Endothelial cell (in vitro differentiated cells): ENCODE data around the gene AKAP13. TPM values are rescaled to one million over a fixed set of nuclear protein-coding genes. Genes with fewer than 3 reads are reported as not detected.
A peak's percentile ranks its signal among the peaks of the same experiment; 100 is the strongest.

Experiments used
- DNase-seq: peaks from one replicate; pipeline ENCODE4 v3.0.0; 2021; ENCODE audit warnings: low spot score
- H3K27ac Mint-ChIP-seq: one replicate; pipeline ENCODE4 v1.8.0; 2021; ENCODE audit warnings: mixed read lengths, inconsistent platforms; ENCODE audit not compliant: unreplicated experiment
- H3K27me3 Mint-ChIP-seq: one replicate; pipeline ENCODE4 v1.8.0; 2021; ENCODE audit warnings: mild to moderate bottlenecking, moderate library complexity, mixed read lengths, inconsistent platforms; ENCODE audit not compliant: unreplicated experiment
- H3K36me3 Mint-ChIP-seq: one replicate; pipeline ENCODE4 v1.8.0; 2021; ENCODE audit warnings: mild to moderate bottlenecking, low read depth, mixed read lengths, inconsistent platforms; ENCODE audit not compliant: unreplicated experiment
- H3K4me1 Mint-ChIP-seq: one replicate; pipeline ENCODE4 v1.8.0; 2021; ENCODE audit warnings: mild to moderate bottlenecking, mixed read lengths, inconsistent platforms; ENCODE audit not compliant: unreplicated experiment
- H3K4me3 Mint-ChIP-seq: one replicate; pipeline ENCODE4 v1.8.0; 2021; ENCODE audit warnings: mild to moderate bottlenecking, mixed read lengths, inconsistent platforms; ENCODE audit not compliant: unreplicated experiment
- H3K9me3 Mint-ChIP-seq: one replicate; pipeline ENCODE4 v1.8.0; 2021; ENCODE audit warnings: mixed read lengths, inconsistent platforms; ENCODE audit not compliant: unreplicated experiment
- total RNA-seq: library from RNA; stranded (reverse); fragmentation: NEBNext Ultra II Directional; extraction: Animal tissue kit (Norgen Biotek cat#: 25700); gene quantifications from one replicate; pipeline ENCODE4 v1.2.1, GENCODE V29; 2021; ENCODE audit not compliant: unreplicated experiment
- TF ChIP-seq, protein P1 (sequence below): fragments of 200-600 bp; sonication (generic); IDR thresholded peaks from one replicate; pipeline ENCODE4 v1.5.0; 2021; ENCODE audit warnings: antibody characterized with exemption; ENCODE audit not compliant: unreplicated experiment

AKAP13 gene
- total RNA-seq, 1 donor from 2014 or later = 249 TPM

DNA sequence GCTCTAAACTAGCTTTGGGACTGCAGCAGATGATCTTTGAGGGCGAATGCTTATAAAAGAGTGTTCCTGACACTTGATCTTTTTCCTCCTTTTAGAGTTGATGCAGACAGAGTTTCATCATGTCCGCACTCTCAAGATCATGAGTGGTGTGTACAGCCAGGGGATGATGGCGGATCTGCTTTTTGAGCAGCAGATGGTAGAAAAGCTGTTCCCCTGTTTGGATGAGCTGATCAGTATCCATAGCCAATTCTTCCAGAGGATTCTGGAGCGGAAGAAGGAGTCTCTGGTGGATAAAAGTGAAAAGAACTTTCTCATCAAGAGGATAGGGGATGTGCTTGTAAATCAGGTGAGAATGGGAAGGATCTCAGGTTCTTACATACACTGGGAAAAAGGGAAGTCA lies 338.6 kb downstream of the AKAP13 start:
- H3K36me3 Mint-ChIP-seq = peaks cover 51% of the 10 kb centered on the region
- no peaks in the 10 kb centered on the region for H3K4me1 Mint-ChIP-seq
- H3K27ac Mint-ChIP-seq = no peak overlapping the region
- no peaks in the 10 kb centered on the region for H3K27me3 Mint-ChIP-seq
- H3K4me3 Mint-ChIP-seq = peak overlapping the region; percentile 64
- TF ChIP-seq, protein P1, sequence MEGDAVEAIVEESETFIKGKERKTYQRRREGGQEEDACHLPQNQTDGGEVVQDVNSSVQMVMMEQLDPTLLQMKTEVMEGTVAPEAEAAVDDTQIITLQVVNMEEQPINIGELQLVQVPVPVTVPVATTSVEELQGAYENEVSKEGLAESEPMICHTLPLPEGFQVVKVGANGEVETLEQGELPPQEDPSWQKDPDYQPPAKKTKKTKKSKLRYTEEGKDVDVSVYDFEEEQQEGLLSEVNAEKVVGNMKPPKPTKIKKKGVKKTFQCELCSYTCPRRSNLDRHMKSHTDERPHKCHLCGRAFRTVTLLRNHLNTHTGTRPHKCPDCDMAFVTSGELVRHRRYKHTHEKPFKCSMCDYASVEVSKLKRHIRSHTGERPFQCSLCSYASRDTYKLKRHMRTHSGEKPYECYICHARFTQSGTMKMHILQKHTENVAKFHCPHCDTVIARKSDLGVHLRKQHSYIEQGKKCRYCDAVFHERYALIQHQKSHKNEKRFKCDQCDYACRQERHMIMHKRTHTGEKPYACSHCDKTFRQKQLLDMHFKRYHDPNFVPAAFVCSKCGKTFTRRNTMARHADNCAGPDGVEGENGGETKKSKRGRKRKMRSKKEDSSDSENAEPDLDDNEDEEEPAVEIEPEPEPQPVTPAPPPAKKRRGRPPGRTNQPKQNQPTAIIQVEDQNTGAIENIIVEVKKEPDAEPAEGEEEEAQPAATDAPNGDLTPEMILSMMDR = no peak
- no peaks in the 10 kb centered on the region for H3K9me3 Mint-ChIP-seq
- no peak for DNase-seq

DNA sequence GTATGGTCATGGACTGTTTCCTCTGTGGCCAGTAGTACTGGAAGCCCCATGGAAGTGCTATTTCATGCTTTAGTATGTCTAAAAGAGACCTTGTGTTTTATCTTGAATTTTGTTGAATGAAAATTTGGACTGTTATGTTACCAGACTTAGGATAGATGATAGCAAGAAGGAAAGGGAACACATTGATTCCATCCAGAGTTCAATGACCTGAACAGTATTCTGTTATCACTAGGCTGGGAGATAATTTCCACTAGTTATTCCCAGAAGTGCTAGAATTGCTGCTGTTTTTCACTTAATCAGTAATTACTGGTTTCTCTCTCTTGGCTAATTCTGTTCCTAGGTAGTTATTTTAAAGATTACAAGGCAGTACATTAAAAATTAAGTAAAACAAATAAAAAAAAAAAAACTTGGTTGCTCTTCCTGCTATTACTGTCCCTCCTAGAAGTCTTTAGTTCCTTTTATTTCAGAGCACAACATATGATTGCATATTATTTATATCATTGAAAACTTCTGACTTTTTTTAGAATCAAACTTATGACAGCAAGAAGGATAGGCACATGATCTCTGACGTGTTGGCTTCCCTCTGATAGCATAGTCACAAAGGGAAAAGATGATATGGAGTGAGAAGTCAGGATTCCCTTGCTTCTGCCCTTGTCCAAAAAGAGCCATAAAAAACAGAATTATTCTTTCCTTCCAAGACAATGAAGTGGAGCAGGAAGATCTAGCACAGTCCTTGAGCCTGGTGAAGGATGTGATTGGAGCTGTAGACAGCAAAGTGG lies 342.2 kb downstream of the AKAP13 start:
- no peak for DNase-seq
- no peaks in the 10 kb centered on the region for H3K4me1 Mint-ChIP-seq
- H3K27me3 Mint-ChIP-seq = peaks cover 4% of the 10 kb centered on the region
- H3K27ac Mint-ChIP-seq = no peak overlapping the region
- TF ChIP-seq, protein P1 = no peak
- H3K4me3 Mint-ChIP-seq = no peak overlapping the region
- H3K9me3 Mint-ChIP-seq = no peaks in the 10 kb centered on the region
- peaks cover 59% of the 10 kb centered on the region for H3K36me3 Mint-ChIP-seq

DNA sequence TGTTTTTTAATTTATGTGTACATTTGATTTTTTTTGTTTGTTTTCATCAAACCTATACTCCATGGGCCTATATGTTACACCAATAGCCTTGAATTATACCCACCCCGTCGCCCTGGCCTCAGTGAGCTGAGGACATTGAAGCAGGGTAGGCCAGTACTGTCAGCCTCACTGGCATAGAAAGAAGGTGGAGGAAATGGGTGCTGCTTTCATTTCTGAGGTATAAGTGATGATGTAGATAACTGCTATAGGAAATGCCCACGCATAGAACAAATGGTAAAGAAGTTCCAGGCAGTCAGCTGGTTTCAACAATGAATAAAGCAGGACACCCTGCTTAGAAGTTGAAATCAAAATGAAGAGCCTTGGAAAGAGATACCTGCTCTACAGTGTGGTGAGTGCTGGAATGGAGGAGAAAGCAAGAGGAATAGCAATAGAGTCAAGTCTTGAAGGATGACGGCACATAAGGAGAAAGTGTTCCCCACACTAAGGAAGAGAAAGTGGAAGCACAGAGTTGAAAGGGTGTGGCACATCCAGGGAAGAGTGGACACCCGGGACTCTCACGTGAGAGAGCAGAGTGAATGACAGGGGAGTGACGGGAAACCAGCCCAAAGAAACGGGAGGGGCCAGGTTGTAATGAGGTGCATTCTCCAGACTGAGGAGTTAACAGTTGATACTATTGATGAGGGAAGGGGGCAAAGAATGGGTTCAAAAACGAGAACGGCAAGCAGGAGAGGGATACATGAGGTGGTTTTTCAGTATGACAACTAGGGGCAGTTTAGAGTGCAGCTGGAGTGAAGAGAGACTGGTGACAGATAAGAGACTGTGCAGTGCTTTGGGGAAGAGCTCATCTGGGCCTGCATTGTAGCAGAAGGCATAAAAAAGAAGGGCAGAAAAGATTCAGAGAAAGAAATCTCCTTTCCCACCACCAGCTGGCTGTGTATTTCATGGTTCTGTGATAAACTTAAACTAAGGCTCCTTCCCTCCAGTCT lies 343.9 kb downstream of the AKAP13 start:
- no peak for DNase-seq
- Mint-ChIP-seq H3K27me3 (peaks cover 8% of the 10 kb centered on the region), H3K36me3 (peaks cover 63% of the 10 kb centered on the region), H3K4me3 (peak overlapping the region; percentile 17), H3K4me1 (peaks cover 7% of the 10 kb centered on the region), H3K9me3 (no peaks in the 10 kb centered on the region), H3K27ac (peak overlapping the region; percentile 33)
- TF ChIP-seq, protein P1 = no peak

DNA sequence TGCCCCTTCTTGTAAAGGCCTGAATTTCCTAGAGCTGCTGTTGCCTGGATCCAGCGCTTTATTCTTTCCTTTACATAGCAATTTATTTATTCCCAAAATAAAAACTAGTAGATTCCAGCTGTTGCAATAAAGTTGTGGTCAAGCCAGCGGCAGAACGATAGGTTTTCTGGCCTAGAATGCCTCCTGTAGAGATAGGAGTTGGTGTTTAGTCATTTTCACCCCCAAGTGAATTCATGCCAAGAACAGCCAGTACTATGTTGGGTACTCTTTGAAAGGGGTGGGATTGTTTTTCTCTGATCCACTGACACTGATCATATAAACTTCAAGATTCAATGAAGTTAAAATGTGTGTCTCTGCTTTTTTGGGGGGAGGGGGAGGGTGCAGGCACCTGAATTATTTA lies 344.6 kb downstream of the AKAP13 start:
- Mint-ChIP-seq H3K36me3 (peaks cover 66% of the 10 kb centered on the region), H3K27ac (no peak overlapping the region), H3K27me3 (peaks cover 11% of the 10 kb centered on the region), H3K9me3 (no peaks in the 10 kb centered on the region), H3K4me1 (peaks cover 13% of the 10 kb centered on the region), H3K4me3 (no peak overlapping the region)
- TF ChIP-seq, protein P1 = no peak
- DNase-seq = no peak
